ENCODE results near the gene MED8.
"Not testable (repeated sequence)": the region's sequence is repeated elsewhere in the genome, so short reads cannot be mapped to it uniquely, and the experiment has no call there.

Gene MED8

DNA sequence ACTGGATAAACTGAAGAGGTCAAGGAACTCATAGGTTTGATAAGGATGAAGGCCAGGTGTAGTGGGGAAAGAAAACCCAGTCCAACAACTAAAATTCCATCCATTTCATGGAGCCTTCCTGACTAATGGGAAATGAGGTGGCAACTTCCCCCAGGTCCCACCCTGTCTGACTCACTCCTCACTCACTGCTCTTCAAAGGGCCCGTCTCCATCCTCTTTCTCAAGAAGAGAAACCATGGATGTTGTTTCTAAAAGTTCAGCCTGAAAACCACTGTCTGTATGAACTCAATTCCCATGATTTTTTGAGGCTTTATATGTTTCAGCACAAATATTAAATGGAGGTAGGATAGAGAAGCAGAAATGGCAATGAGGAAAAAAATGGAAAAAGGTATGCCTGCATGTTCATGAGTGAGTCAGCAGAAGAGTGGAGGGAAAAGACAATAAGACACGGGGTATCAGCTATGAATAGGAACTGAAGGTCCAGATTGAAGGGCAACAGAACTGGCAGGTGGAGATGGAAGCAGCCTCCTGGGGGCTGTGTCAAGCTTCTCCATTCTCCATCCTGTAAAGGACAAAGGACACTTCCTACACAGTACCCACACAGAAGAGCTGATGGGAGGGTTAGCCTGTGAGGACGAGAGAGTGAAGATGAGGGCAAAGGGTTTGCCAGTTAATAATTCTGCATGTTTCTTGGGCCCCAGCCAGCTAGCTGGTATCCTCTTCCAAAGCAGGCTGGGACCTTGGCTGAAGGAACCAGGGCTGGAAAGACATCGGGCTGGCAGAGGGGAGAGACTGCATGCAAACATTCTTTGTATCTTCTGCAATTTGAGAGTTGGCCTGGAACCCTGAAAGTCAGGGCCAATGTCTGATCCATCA lies 16.3 kb downstream of the MED8 start:
- Histone ChIP-seq H3K36me3 (no peaks in the 10 kb centered on the region), H3K27me3 (no peaks in the 10 kb centered on the region), H3K4me3 (ENCODE audit: low read depth, low read length) (no peak overlapping the region), H3K4me1 (no peaks in the 10 kb centered on the region), H3K9me3 (no peaks in the 10 kb centered on the region)
- DNase-seq: no peak
- TF ChIP-seq, protein P1, sequence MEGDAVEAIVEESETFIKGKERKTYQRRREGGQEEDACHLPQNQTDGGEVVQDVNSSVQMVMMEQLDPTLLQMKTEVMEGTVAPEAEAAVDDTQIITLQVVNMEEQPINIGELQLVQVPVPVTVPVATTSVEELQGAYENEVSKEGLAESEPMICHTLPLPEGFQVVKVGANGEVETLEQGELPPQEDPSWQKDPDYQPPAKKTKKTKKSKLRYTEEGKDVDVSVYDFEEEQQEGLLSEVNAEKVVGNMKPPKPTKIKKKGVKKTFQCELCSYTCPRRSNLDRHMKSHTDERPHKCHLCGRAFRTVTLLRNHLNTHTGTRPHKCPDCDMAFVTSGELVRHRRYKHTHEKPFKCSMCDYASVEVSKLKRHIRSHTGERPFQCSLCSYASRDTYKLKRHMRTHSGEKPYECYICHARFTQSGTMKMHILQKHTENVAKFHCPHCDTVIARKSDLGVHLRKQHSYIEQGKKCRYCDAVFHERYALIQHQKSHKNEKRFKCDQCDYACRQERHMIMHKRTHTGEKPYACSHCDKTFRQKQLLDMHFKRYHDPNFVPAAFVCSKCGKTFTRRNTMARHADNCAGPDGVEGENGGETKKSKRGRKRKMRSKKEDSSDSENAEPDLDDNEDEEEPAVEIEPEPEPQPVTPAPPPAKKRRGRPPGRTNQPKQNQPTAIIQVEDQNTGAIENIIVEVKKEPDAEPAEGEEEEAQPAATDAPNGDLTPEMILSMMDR (IDR thresholded peaks at IDR 0.05; ENCODE audit: low read depth, low read length): no peak

DNA sequence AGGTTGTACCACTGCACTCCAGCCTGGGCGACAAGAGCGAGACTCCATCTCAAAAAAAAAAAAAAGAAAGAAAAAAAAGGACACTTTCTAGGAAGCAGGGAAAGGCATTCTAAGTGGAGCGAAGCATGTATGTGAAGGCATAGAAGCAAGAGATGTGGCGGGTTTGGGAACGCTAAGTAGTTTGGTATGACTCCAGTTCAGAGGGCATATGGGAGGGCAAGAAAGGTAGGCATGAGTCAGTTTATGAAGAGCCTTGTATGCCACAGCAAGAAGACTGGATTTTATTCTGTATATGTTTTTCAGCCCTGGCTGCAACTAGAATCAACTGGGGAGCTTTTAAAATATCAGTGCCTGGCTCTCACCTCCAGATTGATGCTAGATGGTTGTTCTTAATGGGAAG lies 17.4 kb downstream of the MED8 start:
- H3K9me3 ChIP-seq: no peaks in the 10 kb centered on the region
- H3K4me1 ChIP-seq: no peaks in the 10 kb centered on the region
- H3K4me3 ChIP-seq (ENCODE audit: low read depth, low read length): no peak overlapping the region
- H3K27me3 ChIP-seq: no peaks in the 10 kb centered on the region
- no peak for DNase-seq
- H3K36me3 ChIP-seq: no peaks in the 10 kb centered on the region
- TF ChIP-seq, protein P1 (IDR thresholded peaks at IDR 0.05; ENCODE audit: low read depth, low read length): no peak

DNA sequence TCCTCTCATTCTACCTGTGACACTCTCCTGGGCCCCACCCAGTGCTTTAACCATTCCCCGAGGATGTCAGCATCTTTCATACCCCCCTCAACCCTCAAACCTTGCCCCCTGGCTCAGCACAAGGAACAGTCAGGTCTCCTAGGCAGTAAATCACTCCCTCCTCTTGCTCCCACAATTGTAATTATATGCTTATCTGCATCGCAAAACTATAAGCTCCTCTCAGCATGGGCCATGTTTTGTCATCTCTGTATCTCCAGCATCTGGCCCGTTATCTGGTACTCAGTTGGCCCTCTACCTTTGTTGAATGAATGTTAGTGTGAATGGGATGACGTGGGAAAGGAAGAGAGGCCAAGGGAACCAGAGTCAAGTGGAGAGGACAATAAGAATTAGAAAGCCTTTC lies 19.0 kb downstream of the MED8 start:
- no peaks in the 10 kb centered on the region for H3K4me1 ChIP-seq
- DNase-seq: no peak
- TF ChIP-seq, protein P1 (IDR thresholded peaks at IDR 0.05; ENCODE audit: low read depth, low read length): no peak
- no peaks in the 10 kb centered on the region for H3K27me3 ChIP-seq
- H3K9me3 ChIP-seq: no peaks in the 10 kb centered on the region
- H3K36me3 ChIP-seq: no peaks in the 10 kb centered on the region
- H3K4me3 ChIP-seq (ENCODE audit: low read depth, low read length): no peak overlapping the region

DNA sequence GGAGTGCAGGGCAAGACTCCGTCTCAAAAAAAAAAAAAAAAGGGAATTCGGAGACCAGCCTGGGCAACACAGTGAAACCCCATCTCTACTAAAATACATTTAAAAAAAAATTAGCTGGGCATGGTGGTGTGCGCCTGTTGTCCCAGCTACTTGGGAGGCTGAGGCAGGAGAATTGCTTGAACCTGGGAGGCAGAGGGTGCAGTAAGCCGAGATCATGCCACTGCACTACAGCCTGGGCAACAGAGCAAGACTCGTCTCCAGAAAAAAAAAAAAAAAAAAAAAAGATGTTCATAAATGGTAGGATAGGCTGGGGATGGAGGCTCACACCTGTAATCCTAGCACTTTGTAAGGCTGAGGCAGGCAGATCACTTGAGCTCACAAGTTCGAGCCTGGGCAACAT lies 19.8 kb downstream of the MED8 start:
- H3K9me3 ChIP-seq; H3K4me3 ChIP-seq (ENCODE audit: low read depth, low read length); H3K4me1 ChIP-seq; DNase-seq; H3K36me3 ChIP-seq; H3K27me3 ChIP-seq: not testable (repeated sequence)

DNA sequence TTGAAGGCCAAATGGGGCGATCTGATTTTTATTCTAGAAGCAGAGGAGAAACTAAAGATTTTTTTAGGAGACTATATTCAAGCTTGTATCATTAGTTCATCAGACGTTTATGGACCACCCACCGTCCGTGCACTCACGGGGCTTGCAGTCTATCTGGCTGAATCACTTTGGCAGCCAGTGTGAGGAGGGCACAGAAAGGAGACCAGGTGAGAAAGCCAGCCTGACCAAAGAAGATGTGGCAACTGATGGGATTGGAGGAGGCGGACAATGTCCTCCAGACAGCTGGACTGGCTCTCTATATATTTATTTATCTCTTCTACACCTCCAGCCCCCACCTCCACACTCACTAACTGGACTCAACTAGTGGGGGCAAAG lies 21.0 kb downstream of the MED8 start:
- H3K4me3 ChIP-seq (ENCODE audit: low read depth, low read length): peak overlapping the region; percentile 56
- H3K4me1 ChIP-seq: no peaks in the 10 kb centered on the region
- DNase-seq: no peak
- no peaks in the 10 kb centered on the region for H3K27me3 ChIP-seq
- H3K36me3 ChIP-seq: peaks cover 2% of the 10 kb centered on the region
- H3K9me3 ChIP-seq: no peaks in the 10 kb centered on the region
- TF ChIP-seq, protein P1 (IDR thresholded peaks at IDR 0.05; ENCODE audit: low read depth, low read length): no peak

DNA sequence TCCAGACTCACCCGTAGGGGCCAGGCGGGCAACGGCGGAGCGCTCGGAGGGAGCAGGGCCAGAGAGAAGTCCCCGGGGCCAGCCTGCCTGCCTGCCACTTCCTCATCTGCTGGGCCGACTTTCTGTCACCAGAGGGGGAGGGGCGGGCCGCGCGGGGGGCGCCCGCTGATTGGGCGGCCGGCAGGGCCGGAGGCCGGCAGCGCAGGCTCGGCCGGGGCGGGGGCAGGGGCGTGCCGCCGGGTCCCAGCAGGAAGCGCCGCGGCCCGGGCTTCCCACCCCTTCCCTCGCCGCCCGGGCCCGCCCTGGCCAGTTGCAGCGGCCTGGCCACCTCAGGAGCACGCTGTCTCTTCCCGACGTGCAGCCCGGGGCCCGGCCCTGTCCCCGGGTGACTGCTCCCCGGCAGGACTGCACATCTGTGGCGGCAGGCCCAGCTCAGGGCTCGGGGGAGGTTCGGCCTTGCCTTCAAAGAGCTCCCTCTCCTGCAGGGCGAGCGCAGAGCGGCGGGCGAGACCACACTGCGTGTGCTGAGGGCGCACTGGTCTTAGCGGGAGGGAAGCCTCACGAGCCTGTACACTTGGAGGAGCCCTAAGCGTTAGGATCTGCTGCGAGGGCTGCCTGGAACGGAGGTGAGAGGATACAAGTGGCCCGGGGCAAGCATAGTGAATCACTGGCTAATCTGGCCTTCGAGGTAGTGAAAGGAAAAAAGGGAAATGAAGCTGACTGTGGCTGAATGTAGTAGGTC lies 21.5 kb downstream of the MED8 start, which contains the start of gene ELOVL1:
ELOVL1 (minus strand) TSS at position 108 of the 742 bp plus-strand sequence. CDS start 2,402 bp downstream, outside the sequence.
- H3K27me3 ChIP-seq: no peaks in the 10 kb centered on the region
- H3K4me1 ChIP-seq: no peaks in the 10 kb centered on the region
- peaks cover 3% of the 10 kb centered on the region for H3K36me3 ChIP-seq
- no peaks in the 10 kb centered on the region for H3K9me3 ChIP-seq
- DNase-seq: peak; percentile 91
- TF ChIP-seq, protein P1 (IDR thresholded peaks at IDR 0.05; ENCODE audit: low read depth, low read length): peak; percentile 14; the same call in 1 of the 2 replicates
- peak within 1 kb of the TSS; percentile 72 for H3K4me3 ChIP-seq (ENCODE audit: low read depth, low read length)

Data from BE2C (cell line).